HCT116 (cell line): ENCODE data around the gene GALNT17. TPM values are rescaled to one million over a fixed set of nuclear protein-coding genes. Genes with fewer than 3 reads are reported as not detected.

Experiments
- ATAC-seq: fragments of 200-7000 bp; cut with Tn5 transposase; 2 replicates; pipeline ENCODE4 v1.9.1; 2020; ENCODE audit warnings: mild to moderate bottlenecking, moderate library complexity
- BruUV-seq: library from RNA; stranded (reverse); fragments of 400-500 nt; replicated peaks from 2 replicates; lab custom pipeline; 2021; lab: Mats Ljungman, UMichigan
- CTCF ChIA-PET: fragments of 300-600 bp; sonication (Branson Sonifier 250); formaldehyde crosslinking; loops from one replicate; lab custom pipeline; 2021; ENCODE audit warnings: antibody characterized with exemption; lab: Charles Lee
- POLR2A ChIA-PET: fragments of 300-600, 350-600 bp; sonication (Branson Sonifier 250); formaldehyde crosslinking; loops from one replicate; lab custom pipeline; 2021; ENCODE audit warnings: antibody characterized with exemption; lab: Charles Lee
- RAD21 ChIA-PET, 2 experiments: fragments of 300-600 bp; sonication (Branson Sonifier 250); formaldehyde crosslinking; loops; one replicate each; lab custom pipeline; 2023; ENCODE audit warnings: low total read pairs in 2 of 2; ENCODE audit not compliant: uncharacterized antibody in 2 of 2, unreplicated experiment in 2 of 2, low non-redundant PET in 1 of 2; lab: Charles Lee
- DNase-seq: peaks from one replicate; pipeline ENCODE4 v3.0.0-alpha.2; 2010; ENCODE audit warnings: low read depth, low spot score
- H2AFZ ChIP-seq: fragments of 200-600 bp; shearing (Covaris generic), sonication (generic); 2 replicates; pipeline ENCODE4 v1.6.1; 2017; ENCODE audit warnings: low read depth, mixed run types, mixed read lengths, antibody characterized with exemption, low read length; ENCODE audit not compliant: poor library complexity, severe bottlenecking
- H3K27ac ChIP-seq: 2 replicates; pipeline ENCODE4 v1.5.1; 2012; ENCODE audit warnings: low read depth, low read length
- H3K27me3 ChIP-seq: fragments of 200-600 bp; sonication (generic); 2 replicates; pipeline ENCODE4 v1.6.1; 2016; ENCODE audit warnings: mixed run types, low read length, mixed read lengths; ENCODE audit not compliant: insufficient read depth
- H3K36me3 ChIP-seq, 2 experiments: fragments of 200-500 bp in 1 of 2; fragments of 200-600 bp in 1 of 2; sonication (Bioruptor generic) in 1 of 2; sonication (generic) in 1 of 2; 2 replicates each; pipeline versions ENCODE4 v1.5.1 to v1.6.1; 2014 to 2016; ENCODE audit warnings: low read length in 2 of 2, inconsistent platforms in 1 of 2, mixed read lengths in 1 of 2, mixed run types in 1 of 2; ENCODE audit not compliant: insufficient read depth in 2 of 2, control insufficient read depth in 1 of 2
- H3K4me1 ChIP-seq, 2 experiments: fragments of 200-600 bp in 1 of 2; sonication (generic) in 1 of 2; 2 replicates each; pipeline versions ENCODE4 v1.5.1 to v1.6.1; 2012 to 2017; ENCODE audit warnings: low read length in 2 of 2, inconsistent platforms in 1 of 2, mild to moderate bottlenecking in 1 of 2, mixed read lengths in 1 of 2, mixed run types in 1 of 2, moderate library complexity in 1 of 2; ENCODE audit not compliant: insufficient read depth in 2 of 2, control insufficient read depth in 1 of 2
- H3K4me2 ChIP-seq: fragments of 200-600 bp; sonication (generic); 2 replicates; pipeline ENCODE4 v1.6.1; 2017; ENCODE audit warnings: mixed run types, low read length, mixed read lengths
- H3K4me3 ChIP-seq, 2 experiments: fragments of 200-600 bp in 1 of 2; sonication (generic) in 1 of 2; replicated peaks in 1 of 2; 2 replicates each; pipeline ENCODE4 v1.5.1; 2011 to 2016; ENCODE audit warnings: low read length in 2 of 2, control low read depth in 1 of 2, low read depth in 1 of 2, mild to moderate bottlenecking in 1 of 2, mixed read lengths in 1 of 2, mixed run types in 1 of 2
- H3K79me2 ChIP-seq: fragments of 200-600 bp; sonication (generic); 2 replicates; pipeline ENCODE4 v1.6.1; 2017; ENCODE audit warnings: mild to moderate bottlenecking, mixed run types, low read length, moderate library complexity, mixed read lengths; ENCODE audit not compliant: insufficient read depth
- H3K9ac ChIP-seq: fragments of 200-600 bp; sonication (generic); 2 replicates; pipeline ENCODE4 v1.6.1; 2016; ENCODE audit warnings: low read length, mixed read lengths
- H3K9me2 ChIP-seq: fragments of 200-600 bp; sonication (generic), shearing (Covaris generic); 2 replicates; pipeline ENCODE4 v1.6.1; 2017; ENCODE audit warnings: mixed run types, mild to moderate bottlenecking, moderate library complexity; ENCODE audit not compliant: insufficient read depth
- H3K9me3 ChIP-seq, 2 experiments: fragments of 200-500 bp in 1 of 2; fragments of 200-600 bp in 1 of 2; sonication (Bioruptor generic) in 1 of 2; sonication (generic) in 1 of 2; 2 replicates each; pipeline ENCODE4 v1.6.1; 2014 to 2017; ENCODE audit warnings: low read length in 2 of 2, mixed read lengths in 2 of 2, inconsistent platforms in 1 of 2, low read depth in 1 of 2, mild to moderate bottlenecking in 1 of 2, mixed run types in 1 of 2, moderate library complexity in 1 of 2; ENCODE audit not compliant: control insufficient read depth in 1 of 2, insufficient read depth in 1 of 2
- H4K20me1 ChIP-seq: fragments of 200-600 bp; sonication (generic), shearing (Covaris generic); 2 replicates; pipeline ENCODE4 v1.6.1; 2017; ENCODE audit warnings: mixed run types, mild to moderate bottlenecking, moderate library complexity; ENCODE audit not compliant: insufficient read depth
- CTCF ChIP-seq, 3 experiments: fragments of 200-600 bp in 1 of 3; sonication (generic) in 1 of 3; IDR thresholded peaks in 2 of 3; conservative IDR thresholded peaks in 1 of 3; 2 replicates each; pipeline ENCODE4 v1.5.1; 2012 to 2017; ENCODE audit warnings: low read depth in 2 of 3, low read length in 2 of 3, antibody characterized with exemption in 1 of 3, borderline replicate concordance in 1 of 3, control low read depth in 1 of 3, mild to moderate bottlenecking in 1 of 3, mixed read lengths in 1 of 3, mixed run types in 1 of 3, moderate library complexity in 1 of 3; ENCODE audit not compliant: insufficient read depth in 1 of 3
- EZH2phosphoT487 ChIP-seq: fragments of 200-600 bp; IDR thresholded peaks from 2 replicates; pipeline ENCODE4 v1.6.1; 2018; ENCODE audit warnings: antibody characterized with exemption, borderline replicate concordance
- JUND ChIP-seq: IDR thresholded peaks from 2 replicates; pipeline ENCODE4 v1.6.1; 2012
- REST ChIP-seq: IDR thresholded peaks from 2 replicates; pipeline ENCODE4 v1.6.1; 2012; ENCODE audit warnings: low read depth
- intact Hi-C: fragments of 100-400 bp; cut with micrococcal nuclease; formaldehyde crosslinking; loops from 2 replicates; pipeline ENCODE4 v1.10.0; 2022
- total RNA-seq: library from RNA; stranded (reverse); gene quantifications from one replicate; pipeline ENCODE4 v1.2.1, GENCODE V29; 2021; ENCODE audit not compliant: unreplicated experiment

The GALNT17 gene
- total RNA-seq, 1 experiment from 2014 or later: not detected

DNA sequence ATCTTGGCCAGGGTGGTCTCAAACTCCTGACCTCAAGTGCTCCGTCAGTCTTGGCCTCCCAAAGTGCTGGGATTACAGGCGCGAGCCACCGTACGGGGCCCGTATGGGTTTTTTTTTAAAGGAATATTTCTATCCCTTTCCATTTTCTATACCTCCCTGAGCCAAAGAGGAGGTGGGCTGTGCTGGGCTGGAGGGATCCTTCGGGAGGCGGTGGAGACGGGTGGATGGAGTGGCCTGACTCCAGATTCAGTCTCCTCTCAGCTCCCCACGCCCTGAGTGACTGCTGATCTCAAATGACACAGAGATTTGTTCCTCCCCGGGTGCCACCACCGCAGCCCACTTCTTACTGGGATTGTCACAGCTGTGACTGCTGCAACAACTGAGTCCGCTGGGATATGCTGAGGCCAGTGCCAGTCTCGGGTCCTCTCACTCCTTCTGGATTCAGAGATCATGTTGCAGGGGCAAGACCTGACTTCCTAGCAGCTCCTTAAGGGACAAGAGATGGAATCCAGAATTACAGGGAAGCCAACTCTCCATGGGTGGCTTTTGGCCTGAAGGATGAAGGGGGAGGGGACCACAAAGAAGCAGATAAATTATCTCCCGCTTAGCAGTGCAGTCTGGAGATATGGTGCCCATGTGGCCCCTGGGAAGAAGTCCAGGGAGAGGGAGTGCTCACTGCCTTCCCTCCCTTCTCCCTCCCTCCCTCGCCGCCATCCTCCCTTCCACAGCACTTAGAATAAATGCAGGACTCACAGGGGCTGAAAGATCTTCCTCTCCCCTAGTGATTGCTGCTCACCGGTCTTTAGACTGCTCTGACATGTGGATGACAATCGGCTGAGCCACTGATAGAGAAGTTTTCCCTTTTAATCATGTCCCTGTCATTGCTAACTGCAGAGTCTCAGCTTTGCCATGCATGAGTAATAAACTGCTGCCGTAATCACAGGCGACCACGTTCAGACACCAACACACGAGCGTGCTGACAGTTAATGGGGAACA lies 14.3 kb downstream of the GALNT17 start:
- no TSS peak for BruUV-seq
- no peak for ATAC-seq
- no peaks in the 10 kb centered on the region for H3K27me3 ChIP-seq
- no peak overlapping the region for H3K9ac ChIP-seq
- H3K27ac ChIP-seq: no peak overlapping the region
- no peaks in the 10 kb centered on the region for H3K79me2 ChIP-seq
- intact Hi-C loops: no loop called here
- CTCF ChIA-PET: no interaction called here
- POLR2A ChIA-PET: no interaction called here
- H2AFZ ChIP-seq: no peak overlapping the region
- H3K4me3 ChIP-seq: no peak overlapping the region
- H3K36me3 ChIP-seq: no peaks in the 10 kb centered on the region
- H4K20me1 ChIP-seq: no peaks in the 10 kb centered on the region
- no peak overlapping the region for H3K4me2 ChIP-seq
- peaks cover 0 to 10% of the 10 kb centered on the region in 2 experiments; a peak in 2 of 4 replicates for H3K9me3 ChIP-seq
- no peaks in the 10 kb centered on the region for H3K9me2 ChIP-seq
- TF ChIP-seq CTCF (IDR thresholded peaks at IDR 0.05 in 2 of 3, conservative IDR thresholded peaks at IDR 0.05 in 1 of 3; ENCODE audit: borderline replicate concordance in 1 of 3, insufficient read depth in 1 of 3, low read depth in 2 of 3, low read length in 2 of 3) (no peak), JUND (no peak), REST (no peak), EZH2phosphoT487 (no peak)
- no peaks in the 10 kb centered on the region for H3K4me1 ChIP-seq
- DNase-seq: no peak
- RAD21 ChIA-PET: no interaction called here
